RCC 7860 (cell line): ENCODE measurements around the gene RALGDS.

Source experiments
- DNase-seq: peaks from one replicate; pipeline ENCODE4 v3.0.0-alpha.2; 2015; ENCODE audit warnings: low spot score
- FAIRE-seq: peaks from 2 replicates; lab custom pipeline; 2012; peaks lifted over from hg19 to GRCh38; lab: Jason Lieb, UNC

RALGDS gene

DNA sequence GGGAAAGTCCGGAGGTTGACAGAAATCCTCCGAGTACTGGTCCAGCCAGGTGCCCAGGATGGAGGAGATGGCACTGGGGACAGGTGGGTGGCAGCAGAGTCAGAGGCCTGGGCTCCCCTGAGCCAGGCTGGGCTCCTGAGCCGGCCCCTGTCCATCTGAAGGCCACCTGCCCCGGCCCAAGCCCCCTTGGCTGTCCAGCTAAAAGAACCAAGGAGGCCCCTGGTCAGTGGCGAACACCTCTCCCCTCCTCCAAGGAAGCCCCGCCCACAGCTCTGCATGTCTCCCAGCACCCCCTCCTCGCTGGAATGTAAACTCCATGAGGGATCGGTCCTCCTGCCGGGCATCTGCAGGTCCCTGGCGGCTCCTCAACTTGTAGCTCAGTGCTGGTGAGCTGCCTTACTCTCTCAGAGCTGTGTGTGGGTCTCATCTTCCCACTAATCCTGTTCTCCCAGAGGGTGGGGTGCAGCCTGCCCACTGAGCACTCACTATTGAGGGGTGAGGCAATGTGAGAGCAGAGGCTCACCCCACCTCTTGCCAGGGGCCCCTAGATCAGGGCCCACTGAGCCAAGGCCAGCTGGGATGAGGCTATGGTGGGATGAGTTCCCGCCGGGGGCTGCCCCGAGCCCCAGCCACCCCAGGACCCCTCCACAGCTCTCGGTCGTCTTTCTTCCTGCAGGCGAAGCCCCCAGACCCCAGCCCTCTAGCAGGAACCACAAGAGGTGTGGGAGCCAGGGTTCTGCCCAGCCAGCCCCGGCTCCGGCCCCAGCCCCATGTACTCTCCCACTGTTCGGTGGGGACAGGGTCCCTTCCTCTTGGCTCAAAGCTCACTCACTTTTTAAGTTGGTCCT lies 12.0 kb downstream of the RALGDS start:
- DNase-seq (no peak), FAIRE-seq (no peak)

DNA sequence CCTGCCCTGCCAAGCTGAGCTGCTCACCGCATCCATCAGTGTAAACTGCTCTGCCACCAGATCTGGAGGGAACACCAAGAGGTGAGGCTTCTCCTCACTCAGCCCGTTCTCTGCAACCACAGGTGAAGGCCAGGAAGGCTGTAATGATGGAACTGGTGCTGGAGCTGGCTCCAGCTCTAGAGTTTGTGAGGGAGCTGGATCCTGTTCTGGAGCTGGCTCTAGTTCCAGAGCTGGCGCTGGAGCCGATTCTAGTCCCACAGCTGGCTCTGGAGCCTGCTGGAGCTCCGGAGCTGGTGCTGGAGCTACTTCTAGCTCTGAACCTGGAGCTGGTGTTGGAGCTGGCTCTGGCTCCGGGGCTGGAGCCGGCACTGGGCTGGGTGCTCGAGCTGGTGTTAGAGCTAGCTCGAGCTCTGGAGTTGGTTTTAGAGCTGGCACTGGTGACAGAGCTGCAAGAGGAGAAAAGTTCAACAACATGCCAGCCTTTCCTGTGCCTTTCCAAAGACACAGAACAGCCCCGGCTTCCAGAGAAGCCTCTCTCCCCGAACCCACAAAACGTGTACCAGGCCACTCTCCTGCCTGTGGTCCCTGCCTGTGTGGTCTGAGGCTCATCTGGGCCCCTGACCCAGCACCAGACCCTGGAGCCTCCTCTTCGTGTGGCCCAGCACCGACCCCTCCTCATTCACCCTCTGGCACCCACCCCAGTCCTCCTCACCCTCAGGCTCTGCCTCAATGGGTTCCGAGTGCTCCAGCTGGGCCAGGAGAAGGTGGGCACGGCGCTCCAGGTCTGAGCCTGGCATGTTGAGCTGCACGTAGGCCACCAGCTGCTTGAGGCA lies 12.9 kb downstream of the RALGDS start:
- FAIRE-seq = no peak
- no peak for DNase-seq

DNA sequence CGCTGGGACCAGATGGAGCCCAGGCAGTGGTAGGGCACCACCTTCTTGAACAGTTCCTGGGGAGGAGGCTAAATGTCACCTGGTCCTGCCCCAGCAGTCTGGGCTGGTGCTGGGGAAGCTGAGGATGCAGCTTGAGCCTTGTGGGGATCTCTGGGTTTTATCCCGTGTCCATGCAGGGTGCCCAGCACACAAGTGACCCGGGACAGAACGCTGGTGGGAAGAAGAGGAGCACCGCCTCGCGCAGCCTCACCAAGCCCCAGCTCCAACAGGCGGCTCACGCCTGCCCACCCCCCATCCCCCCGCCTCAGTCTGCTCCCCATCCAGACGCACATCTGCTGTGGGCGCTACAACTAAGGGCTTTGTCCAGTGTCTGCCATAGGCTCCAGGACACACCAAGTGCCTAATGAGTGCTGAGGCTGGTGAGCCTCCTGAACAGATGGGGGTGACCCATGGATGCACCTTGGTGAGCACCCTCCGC lies 13.8 kb downstream of the RALGDS start:
- DNase-seq = no peak
- no peak for FAIRE-seq

DNA sequence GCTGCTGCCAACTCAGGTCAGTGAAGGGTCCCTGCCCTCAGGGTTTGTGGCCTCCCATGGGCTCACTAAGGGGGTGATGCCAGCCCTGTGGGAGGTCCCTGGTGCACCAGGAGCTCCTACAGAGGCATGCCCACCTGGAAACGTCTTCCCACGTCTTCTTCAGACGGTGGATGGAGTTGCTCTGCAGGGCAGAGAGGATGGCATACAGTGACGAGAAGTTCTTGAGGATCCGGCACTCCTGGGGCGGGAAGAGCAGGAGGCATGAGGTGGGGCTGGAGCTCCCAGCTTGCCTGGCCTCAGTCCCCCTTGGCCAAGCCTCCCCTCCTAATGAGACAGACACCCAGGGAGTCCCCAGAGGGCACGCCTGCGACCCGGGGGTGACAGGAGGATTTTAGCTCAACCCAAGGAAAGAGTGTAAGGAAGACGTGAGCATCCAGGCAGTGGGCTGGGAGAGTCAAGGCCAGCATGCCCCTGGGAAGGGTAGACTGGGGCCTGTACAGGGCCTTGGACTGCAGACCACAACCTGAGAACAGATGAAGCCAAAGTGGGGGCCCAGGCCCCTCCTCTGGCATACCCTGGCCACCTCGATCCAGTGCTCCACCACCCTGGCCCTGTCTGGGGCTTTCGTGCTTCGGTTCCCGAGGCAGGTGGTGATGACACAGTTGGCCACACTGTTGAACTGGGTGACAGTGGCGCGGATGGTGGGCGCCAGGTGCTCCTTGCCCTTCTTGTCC lies 14.4 kb downstream of the RALGDS start:
- FAIRE-seq (no peak), DNase-seq (no peak)

DNA sequence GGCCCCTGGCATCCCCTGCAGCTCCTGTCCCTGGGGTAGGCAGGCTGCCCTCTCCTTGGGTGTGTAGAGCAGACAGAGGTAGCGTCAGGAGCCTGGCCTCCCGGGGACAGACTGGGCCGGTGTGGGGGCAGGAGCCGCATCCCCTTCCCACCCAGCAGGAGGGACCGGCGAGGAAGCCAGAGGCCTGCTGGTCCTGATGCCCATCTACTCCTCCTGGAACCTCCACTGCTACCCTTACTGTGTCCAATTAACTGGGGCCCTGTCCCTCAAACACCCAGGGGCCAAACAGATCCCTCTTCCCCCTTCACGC lies 15.6 kb downstream of the RALGDS start:
- DNase-seq = no peak
- no peak for FAIRE-seq

DNA sequence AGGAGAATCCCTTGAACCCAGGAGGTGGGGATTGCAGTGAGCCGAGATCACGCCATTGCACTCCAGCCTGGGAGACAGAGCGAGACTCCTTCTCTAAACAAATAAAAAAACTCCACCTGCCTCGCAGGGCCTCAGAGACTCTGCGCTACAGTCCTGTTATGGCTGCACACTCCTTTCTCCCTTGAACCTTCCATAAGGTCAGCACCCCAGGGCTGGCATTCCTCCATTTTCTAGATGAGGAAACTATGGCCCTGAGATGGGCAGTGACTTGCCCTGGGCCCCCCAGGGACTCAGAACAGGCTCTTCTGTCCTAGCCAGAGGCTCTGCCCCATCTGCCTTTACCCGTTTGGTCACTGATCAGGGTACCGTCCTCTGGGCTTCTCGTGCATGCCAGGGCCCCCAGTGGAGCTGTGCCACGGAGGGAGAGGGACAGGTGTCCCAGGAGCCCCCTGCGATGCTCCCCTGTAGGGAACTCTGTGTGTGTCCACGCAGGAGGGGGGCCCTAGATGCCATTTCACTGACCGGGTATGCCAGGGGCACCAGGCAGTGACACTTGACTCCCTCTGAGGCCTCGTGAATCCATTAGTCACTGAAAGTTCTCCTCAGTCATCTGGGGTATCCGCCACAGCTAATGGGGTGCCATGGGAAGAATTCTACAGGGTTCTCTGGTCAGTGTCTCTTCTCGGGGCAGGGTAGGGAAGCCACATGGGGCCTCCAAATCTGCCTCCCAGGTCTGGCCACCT lies 16.2 kb downstream of the RALGDS start:
- DNase-seq (no peak), FAIRE-seq (no peak)

DNA sequence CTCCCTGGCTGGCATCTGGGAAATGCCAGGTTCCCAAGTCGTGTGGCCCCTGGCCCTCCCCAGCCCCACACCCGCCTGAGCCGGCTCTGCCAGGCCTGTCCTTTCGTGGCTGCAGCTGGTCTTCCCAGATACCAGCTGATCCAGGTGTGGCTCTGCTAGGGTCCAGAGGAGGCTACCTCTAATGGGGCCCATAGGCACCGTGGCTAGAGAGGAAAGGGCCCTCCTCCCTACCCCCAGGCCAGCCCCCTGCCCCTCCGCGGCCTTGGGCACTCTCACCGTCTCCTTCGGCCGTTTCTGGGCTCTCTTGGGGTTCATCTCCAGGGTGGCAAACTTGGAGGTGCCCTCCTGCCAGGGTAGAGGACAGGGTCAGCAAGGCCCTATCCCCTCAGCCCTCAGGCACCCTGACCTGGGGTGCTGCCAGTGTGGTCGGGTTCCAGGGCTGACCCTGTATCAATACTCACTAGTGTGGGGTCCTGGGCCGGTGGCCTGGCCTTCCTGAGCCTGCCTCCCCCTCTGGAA lies 17.0 kb downstream of the RALGDS start:
- FAIRE-seq (no peak), DNase-seq (no peak)

DNA sequence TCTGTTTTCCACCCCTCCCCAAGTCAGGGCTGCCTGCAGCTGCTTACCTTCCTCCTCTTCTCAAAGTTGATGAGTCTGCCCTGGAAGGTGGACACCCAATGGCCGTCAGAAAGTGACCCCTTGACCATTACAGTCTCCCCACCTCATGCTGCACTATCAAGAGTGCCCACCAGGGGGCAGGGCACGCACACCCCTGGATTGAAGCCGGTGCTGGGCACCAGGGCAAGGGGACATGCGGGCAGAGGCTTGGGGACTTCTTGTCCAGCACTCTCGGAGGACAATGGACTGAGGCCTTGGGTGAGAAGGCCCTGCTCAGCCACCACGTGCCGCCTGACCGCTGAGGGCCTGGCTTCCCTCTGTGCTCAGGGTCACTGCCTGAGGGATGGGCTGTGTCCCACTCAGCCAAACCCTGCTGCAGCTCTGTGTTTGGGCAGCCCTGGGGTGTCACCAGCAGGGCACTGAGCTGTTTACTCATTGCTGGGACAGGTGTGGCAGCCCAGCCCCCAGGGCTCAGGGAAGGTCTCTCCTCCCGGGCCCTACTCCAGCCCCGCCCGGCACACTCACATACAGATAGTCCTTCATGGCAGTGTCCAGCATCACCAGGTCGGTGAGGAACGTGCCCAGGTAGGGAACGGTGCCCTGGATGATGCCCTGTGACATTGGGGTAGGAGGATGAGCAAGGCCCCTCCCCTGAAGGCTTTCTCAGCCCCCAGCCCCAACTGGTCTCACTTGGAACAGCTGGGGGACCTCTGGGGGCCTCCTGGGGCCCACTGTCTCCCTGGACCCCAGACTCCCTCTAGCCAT lies 17.7 kb downstream of the RALGDS start:
- FAIRE-seq = no peak
- peak; percentile 22 for DNase-seq

DNA sequence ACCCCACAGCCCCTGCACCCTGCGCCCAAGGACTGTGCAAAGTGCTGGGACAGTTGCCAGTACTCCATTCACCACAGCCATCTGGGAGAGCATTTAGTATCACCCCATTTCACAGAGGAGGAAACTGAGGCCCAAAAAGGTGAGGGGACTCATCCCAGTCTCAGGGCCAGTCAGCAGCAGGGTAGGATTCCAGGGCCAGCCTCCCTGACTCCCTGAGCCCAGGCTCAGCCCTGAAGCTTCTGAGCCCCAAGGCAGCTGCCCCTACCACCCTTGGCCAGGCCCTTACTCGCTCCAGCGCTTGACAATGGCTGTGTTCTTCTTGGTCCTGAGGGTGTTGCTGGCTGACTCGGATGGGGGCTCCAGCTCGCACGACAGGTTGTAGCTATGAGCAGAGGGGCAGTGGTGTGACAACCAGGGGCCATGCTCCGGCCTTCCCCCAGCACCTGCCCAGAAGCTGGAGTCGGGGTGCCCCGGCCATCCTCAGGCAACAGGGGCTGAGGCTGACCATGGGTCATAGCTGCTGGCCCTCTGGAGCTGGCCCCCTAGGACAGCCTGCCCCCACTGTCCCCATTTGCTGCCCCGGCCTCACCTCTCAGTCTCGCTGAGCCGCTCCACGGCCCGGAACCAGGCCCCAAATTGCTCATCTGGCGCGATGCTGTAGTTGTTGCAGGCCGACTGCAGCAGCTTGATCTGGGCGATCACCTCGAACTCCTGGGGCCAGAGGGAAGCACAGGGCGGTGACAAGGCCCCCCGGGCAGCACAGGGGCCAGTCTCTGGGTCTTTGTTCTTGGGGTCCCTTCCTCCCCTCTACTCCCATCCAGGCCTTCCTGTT lies 18.6 kb downstream of the RALGDS start:
- FAIRE-seq (no peak), DNase-seq (no peak)

DNA sequence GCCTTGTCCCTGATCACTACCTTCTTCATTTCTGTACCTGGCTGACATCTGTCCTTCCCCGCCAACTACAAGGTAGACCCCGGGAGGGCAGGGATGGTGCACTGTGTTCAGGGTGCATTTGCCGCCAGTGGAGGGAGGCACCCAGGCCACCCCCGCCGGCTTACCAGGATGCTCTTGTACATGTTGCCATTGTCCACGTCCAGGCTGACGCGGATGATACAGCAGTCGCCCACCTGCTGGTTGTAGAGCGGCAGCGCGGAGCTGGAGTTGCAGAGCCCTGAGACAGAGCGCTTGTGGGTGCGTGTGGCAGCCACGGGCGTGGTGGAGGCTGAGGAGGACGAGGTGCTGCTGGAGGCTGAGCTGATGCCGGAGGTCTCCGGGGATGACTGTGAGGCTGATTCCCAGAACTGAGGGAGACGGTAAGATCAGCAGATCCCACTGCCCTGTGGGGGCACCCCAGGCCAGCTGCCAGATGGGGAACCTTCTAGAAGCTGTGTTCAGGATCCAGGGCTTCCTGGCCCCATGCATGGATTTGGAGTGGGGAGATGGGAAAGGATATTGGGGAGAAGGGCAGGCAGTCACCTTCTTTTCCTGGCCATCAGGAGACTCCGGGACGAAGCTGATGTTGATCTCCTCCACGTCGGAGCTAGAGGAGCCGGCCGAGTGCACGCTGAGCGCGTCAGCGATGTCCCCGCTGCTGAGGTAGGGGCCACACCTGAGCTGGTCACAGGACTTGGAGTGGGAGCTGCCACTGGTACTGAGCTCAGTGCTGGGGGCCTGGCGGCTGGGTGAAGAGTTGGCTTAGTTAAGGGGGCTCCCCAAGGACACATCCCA lies 19.5 kb downstream of the RALGDS start:
- no peak for DNase-seq
- FAIRE-seq = no peak

DNA sequence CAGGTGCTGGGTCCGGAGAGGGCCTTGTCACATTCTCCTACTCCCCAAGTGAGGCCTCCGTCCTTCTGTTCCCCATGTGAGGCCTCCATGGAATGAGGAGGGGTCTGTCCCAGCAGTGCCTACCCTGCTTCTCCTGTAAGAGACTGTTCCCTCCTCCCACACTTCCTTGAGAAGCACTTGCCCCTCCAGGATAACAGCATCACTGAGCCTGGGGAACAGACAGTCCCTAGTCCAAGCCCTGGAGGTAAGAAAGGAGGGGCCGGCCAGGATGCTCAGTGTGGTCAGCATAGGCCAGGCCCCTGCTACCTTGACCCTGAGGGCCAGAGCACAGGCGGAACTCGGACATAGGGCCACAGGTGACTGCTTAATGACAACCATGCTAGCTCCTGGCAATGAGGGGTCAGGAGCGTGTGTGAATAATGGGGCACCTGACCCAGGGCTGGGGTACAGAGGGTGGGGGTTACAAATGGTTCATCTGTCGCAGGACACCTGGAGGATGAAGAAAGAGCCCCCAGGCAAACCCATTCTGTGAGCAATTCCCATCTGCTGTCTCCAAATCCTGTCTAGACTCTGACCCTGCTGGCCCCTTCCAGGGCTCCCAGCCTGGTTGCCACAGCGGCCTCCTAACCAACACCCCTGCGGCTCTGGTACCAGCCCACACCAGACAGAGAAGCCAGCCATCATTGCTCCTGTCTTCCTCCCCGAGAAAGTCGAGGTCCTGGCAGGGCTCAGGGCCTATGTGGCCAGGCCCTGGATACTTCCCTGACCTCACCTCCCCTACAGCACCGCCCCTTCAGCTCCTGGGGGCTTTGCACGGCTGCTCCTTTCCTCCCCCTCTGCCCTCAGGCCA lies 20.3 kb downstream of the RALGDS start:
- DNase-seq (no peak), FAIRE-seq (no peak)

DNA sequence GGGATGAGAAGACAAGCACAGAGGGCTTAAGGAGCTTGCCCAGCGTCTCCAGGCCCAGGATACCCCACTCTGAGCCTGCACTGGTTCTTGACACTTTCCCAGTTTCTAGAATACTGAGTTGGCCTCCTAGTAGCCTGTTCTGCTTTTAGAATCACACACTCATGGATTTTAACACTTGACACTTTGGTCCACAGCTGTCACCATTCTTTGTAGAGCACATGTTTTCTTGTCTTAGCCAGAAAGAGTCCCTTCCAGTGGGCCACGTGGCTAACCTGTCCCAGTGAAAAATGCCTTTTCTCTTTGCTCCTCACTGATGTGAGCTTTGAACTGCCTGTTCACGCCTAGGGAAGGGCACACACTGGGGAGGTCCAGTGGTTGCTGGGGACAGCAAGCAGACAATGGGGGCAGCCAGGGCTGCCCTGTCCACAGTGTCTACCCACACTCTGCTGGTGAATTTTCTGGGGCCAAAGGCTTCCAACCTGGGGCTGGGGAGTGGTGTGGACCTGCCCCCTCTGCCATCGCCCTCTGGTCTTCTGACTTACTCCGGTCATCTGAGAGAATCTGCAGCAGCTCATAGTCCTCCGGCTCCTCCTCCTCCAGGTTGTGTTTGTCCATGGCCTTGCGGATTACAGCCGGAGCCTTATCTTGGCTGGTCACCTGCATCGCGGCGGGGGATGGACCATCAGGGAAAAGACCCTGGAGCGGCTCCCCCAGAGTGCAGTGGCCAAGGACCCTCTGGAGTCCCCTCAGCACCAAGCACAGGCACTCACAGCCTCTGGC lies 21.1 kb downstream of the RALGDS start:
- DNase-seq = no peak
- FAIRE-seq = no peak

DNA sequence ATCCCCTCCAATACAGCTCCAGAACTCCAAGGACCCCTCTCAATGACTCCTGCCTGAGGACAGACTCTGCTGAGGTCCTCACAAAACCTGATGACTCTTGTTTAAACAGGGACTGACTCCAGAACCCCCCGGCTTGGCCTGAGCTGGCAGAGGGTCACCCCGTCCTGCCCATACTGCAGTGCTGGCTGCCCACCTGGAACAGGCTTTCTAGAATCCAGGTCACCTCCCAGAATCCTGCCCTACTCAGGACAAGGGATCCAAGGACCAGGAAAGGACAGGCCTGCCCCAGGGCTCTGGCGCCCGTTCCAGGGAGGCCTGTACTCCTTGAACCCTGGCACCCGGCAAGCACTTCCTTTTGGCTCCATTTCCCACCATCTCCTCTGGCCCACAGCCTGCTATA lies 22.2 kb downstream of the RALGDS start:
- DNase-seq = no peak
- FAIRE-seq = no peak

DNA sequence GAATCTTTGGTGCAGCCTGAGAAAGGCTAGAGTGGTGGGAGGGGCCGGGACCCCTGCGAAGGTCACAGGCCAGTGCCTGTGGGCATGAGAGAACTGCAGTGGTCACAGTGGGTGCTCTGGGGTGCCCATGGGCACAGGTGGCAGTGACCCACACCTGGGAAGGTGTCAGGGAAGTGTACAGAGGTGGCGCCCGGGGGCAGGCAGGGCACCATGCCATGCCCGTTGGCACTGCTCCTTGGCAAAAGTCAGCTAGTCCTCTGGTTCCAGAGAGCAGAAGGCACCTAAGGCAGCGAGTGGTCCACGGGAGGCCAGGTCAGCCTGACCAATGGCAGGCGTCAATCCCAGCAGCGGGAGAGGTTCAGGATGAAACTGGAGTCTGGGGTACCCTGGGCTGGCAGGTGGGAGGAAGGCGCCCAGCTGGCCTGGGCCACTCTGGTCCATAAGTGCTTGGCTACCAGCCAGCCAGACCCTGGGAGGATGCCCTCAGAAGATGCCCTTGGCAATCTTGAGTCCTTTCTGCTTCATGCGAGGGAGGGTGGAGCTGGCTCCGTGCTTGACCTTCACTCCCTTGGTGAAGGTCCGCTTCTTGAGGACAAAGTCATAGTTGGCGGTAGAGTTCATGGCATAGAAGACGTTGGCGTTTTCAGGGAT lies 22.8 kb downstream of the RALGDS start:
- no peak for DNase-seq
- no peak for FAIRE-seq

DNA sequence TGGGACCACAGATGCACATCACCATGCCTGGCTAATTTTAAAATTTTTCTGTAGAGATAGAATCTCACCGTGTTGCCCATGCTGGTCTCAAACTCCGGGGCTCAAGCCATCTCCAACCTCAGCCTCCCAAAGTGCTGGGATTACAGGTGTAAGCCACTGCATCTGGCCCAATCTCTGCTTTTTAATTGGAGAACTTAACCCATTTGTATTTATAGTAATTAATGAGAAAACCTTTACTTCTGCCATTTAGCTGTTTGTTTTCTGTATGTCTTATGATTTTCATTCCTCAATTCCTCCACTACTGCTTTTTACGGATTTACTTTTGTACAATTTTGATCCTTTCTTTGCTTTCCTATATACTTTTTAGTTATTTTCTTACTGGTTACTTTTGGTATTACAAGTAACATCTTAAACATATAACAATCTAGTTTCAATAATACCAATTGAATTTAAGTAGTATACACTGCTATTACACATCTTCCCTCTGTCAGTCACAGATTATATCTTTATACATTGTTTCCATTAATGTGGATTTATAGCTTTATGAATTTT lies 26.1 kb downstream of the RALGDS start:
- DNase-seq (no peak), FAIRE-seq (no peak)
